HEK293 (cell line): ENCODE data around the gene TMEM91.
A peak's percentile ranks its signal among the peaks of the same experiment; 100 is the strongest.

ENCODE experiments used
- ATF2 ChIP-seq: fragments of 450-650 bp; formaldehyde crosslinking; IDR thresholded peaks from 2 replicates; pipeline ENCODE4 v1.5.1; 2016; ENCODE audit warnings: missing biosample characterization, missing genetic modification characterization, low read depth
- HIC1 ChIP-seq: fragments of 450-650 bp; formaldehyde crosslinking; IDR thresholded peaks from 2 replicates; pipeline ENCODE4 v1.5.1; 2016; ENCODE audit warnings: missing biosample characterization, missing genetic modification characterization
- KLF17 ChIP-seq: fragments of 450-650 bp; formaldehyde crosslinking; IDR thresholded peaks from 2 replicates; pipeline ENCODE4 v1.5.1; 2016; ENCODE audit warnings: missing biosample characterization, missing genetic modification characterization
- PRDM10 ChIP-seq: fragments of 450-650 bp; formaldehyde crosslinking; IDR thresholded peaks from 2 replicates; pipeline ENCODE4 v1.5.1; 2016; ENCODE audit warnings: missing biosample characterization, missing genetic modification characterization
- RBAK ChIP-seq: fragments of 450-650 bp; formaldehyde crosslinking; IDR thresholded peaks from 2 replicates; pipeline ENCODE4 v1.5.1; 2016; ENCODE audit warnings: missing biosample characterization, missing genetic modification characterization
- SP3 ChIP-seq: fragments of 450-650 bp; formaldehyde crosslinking; IDR thresholded peaks from 2 replicates; pipeline ENCODE4 v1.5.1; 2016; ENCODE audit warnings: missing biosample characterization, missing genetic modification characterization
- YY1 ChIP-seq: fragments of 450-650 bp; formaldehyde crosslinking; IDR thresholded peaks from 2 replicates; pipeline ENCODE4 v1.5.1; 2018; ENCODE audit warnings: missing biosample characterization, missing genetic modification characterization
- YY2 ChIP-seq: fragments of 450-650 bp; formaldehyde crosslinking; IDR thresholded peaks from 2 replicates; pipeline ENCODE4 v1.5.1; 2016; ENCODE audit warnings: missing biosample characterization, missing genetic modification characterization
- ZBTB6 ChIP-seq: fragments of 450-650 bp; formaldehyde crosslinking; IDR thresholded peaks from 2 replicates; pipeline ENCODE4 v1.5.1; 2017; ENCODE audit warnings: missing biosample characterization, missing genetic modification characterization
- ZFP3 ChIP-seq: fragments of 450-650 bp; formaldehyde crosslinking; IDR thresholded peaks from 2 replicates; pipeline ENCODE4 v1.5.1; 2016; ENCODE audit warnings: low read depth, missing biosample characterization, missing genetic modification characterization
- ZFP41 ChIP-seq: fragments of 450-650 bp; formaldehyde crosslinking; IDR thresholded peaks from 2 replicates; pipeline ENCODE4 v1.5.1; 2016; ENCODE audit warnings: missing biosample characterization, missing genetic modification characterization, borderline replicate concordance
- ZNF112 ChIP-seq: fragments of 450-650 bp; formaldehyde crosslinking; IDR thresholded peaks from 2 replicates; pipeline ENCODE4 v1.5.0; 2017; ENCODE audit warnings: missing biosample characterization, missing genetic modification characterization
- ZNF133 ChIP-seq: fragments of 450-650 bp; formaldehyde crosslinking; IDR thresholded peaks from 2 replicates; pipeline ENCODE4 v1.5.1; 2016; ENCODE audit warnings: missing biosample characterization, missing genetic modification characterization
- ZNF138 ChIP-seq: fragments of 450-650 bp; formaldehyde crosslinking; IDR thresholded peaks from 2 replicates; pipeline ENCODE4 v1.5.1; 2016; ENCODE audit warnings: missing biosample characterization, missing genetic modification characterization, borderline replicate concordance
- ZNF239 ChIP-seq: fragments of 450-650 bp; formaldehyde crosslinking; IDR thresholded peaks from 2 replicates; pipeline ENCODE4 v1.5.1; 2016; ENCODE audit warnings: missing biosample characterization, missing genetic modification characterization
- ZNF248 ChIP-seq: fragments of 450-650 bp; formaldehyde crosslinking; IDR thresholded peaks from 2 replicates; pipeline ENCODE4 v1.5.1; 2017; ENCODE audit warnings: missing biosample characterization, missing genetic modification characterization
- ZNF341 ChIP-seq: fragments of 450-650 bp; formaldehyde crosslinking; IDR thresholded peaks from 2 replicates; pipeline ENCODE4; 2016; ENCODE audit warnings: low read depth, missing biosample characterization, missing genetic modification characterization
- ZNF350 ChIP-seq: fragments of 450-650 bp; formaldehyde crosslinking; IDR thresholded peaks from 2 replicates; pipeline ENCODE4 v1.5.0; 2017; ENCODE audit warnings: missing biosample characterization, mild to moderate bottlenecking, missing genetic modification characterization
- ZNF433 ChIP-seq: fragments of 450-650 bp; formaldehyde crosslinking; IDR thresholded peaks from 2 replicates; pipeline ENCODE4 v1.5.1; 2016; ENCODE audit warnings: missing biosample characterization, missing genetic modification characterization, low read depth
- ZNF473 ChIP-seq: fragments of 450-650 bp; formaldehyde crosslinking; IDR thresholded peaks from 2 replicates; pipeline ENCODE4 v1.5.1; 2017; ENCODE audit warnings: missing biosample characterization, missing genetic modification characterization
- ZNF510 ChIP-seq: fragments of 450-650 bp; formaldehyde crosslinking; IDR thresholded peaks from 2 replicates; pipeline ENCODE4 v1.5.1; 2018; ENCODE audit warnings: mild to moderate bottlenecking, missing genetic modification characterization, missing biosample characterization; ENCODE audit not compliant: insufficient replicate concordance
- ZNF514 ChIP-seq: fragments of 450-650 bp; formaldehyde crosslinking; IDR thresholded peaks from 2 replicates; pipeline ENCODE4 v1.5.1; 2016; ENCODE audit warnings: missing biosample characterization, missing genetic modification characterization
- ZNF624 ChIP-seq: fragments of 450-650 bp; formaldehyde crosslinking; IDR thresholded peaks from 2 replicates; pipeline ENCODE4 v1.5.1; 2017; ENCODE audit warnings: missing biosample characterization, missing genetic modification characterization
- ZNF654 ChIP-seq: fragments of 450-650 bp; formaldehyde crosslinking; IDR thresholded peaks from 2 replicates; pipeline ENCODE4 v1.5.1; 2016; ENCODE audit warnings: low read depth, missing biosample characterization, missing genetic modification characterization
- ZNF660 ChIP-seq: fragments of 450-650 bp; IDR thresholded peaks from 2 replicates; pipeline ENCODE4 v1.5.1; 2018; ENCODE audit warnings: missing biosample characterization, mild to moderate bottlenecking, missing genetic modification characterization
- ZNF76 ChIP-seq: fragments of 450-650 bp; formaldehyde crosslinking; IDR thresholded peaks from 2 replicates; pipeline ENCODE4; 2016; ENCODE audit warnings: low read depth, missing biosample characterization, missing genetic modification characterization, borderline replicate concordance
- ZNF837 ChIP-seq: fragments of 450-650 bp; formaldehyde crosslinking; IDR thresholded peaks from 2 replicates; pipeline ENCODE4 v1.5.1; 2016; ENCODE audit warnings: missing biosample characterization, missing genetic modification characterization
- ZSCAN5A ChIP-seq: fragments of 450-650 bp; formaldehyde crosslinking; IDR thresholded peaks from 2 replicates; pipeline ENCODE4 v1.5.1; 2016; ENCODE audit warnings: missing biosample characterization, missing genetic modification characterization
- TF ChIP-seq, protein P1 (sequence below): fragments of 450-650 bp; formaldehyde crosslinking; IDR thresholded peaks from 2 replicates; pipeline ENCODE4 v1.5.1; 2016; ENCODE audit warnings: missing biosample characterization, missing genetic modification characterization

Gene TMEM91

GRCh38 chr19:41327576-41328156 lies 48.7 kb upstream of the TMEM91 start (continued):
- TF ChIP-seq, protein P1, sequence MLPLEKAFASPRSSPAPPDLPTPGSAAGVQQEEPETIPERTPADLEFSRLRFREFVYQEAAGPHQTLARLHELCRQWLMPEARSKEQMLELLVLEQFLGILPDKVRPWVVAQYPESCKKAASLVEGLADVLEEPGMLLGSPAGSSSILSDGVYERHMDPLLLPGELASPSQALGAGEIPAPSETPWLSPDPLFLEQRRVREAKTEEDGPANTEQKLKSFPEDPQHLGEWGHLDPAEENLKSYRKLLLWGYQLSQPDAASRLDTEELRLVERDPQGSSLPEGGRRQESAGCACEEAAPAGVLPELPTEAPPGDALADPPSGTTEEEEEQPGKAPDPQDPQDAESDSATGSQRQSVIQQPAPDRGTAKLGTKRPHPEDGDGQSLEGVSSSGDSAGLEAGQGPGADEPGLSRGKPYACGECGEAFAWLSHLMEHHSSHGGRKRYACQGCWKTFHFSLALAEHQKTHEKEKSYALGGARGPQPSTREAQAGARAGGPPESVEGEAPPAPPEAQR (tag by site-specific recombination) = no peak
- TF ChIP-seq KLF17 (tag by site-specific recombination) (peak; percentile 83), YY1 (no peak), ZNF660 (no peak), ZNF133 (tag by site-specific recombination) (no peak), YY2 (tag by site-specific recombination) (no peak), ZNF112 (tag by site-specific recombination) (no peak), ZFP3 (no peak), ZNF510 (tag by site-specific recombination) (no peak), ZNF624 (tag by site-specific recombination) (no peak), RBAK (tag by site-specific recombination) (no peak), ZNF239 (tag by site-specific recombination) (no peak), PRDM10 (tag by site-specific recombination) (no peak), ZNF248 (no peak), ZNF341 (tag by site-specific recombination) (no peak), ZNF654 (no peak), ZSCAN5A (tag by site-specific recombination) (no peak), ZBTB6 (tag by site-specific recombination) (no peak), ZNF433 (tag by site-specific recombination) (no peak), ZFP41 (tag by site-specific recombination) (no peak), ZNF76 (tag by site-specific recombination) (no peak), HIC1 (tag by site-specific recombination) (no peak), ZNF350 (tag by site-specific recombination) (no peak), ZNF473 (tag by site-specific recombination) (no peak), ATF2 (tag by site-specific recombination) (no peak), ZNF837 (no peak), ZNF514 (tag by site-specific recombination) (no peak), ZNF138 (tag by site-specific recombination) (no peak), SP3 (0 out of 2 replicates have a peak, but pooled peaks have one; percentile 28)
